Progenitor cell of endocrine pancreas (in vitro differentiated cells): ENCODE data around the gene PTPN14. TPM values are rescaled to one million over a fixed set of nuclear protein-coding genes. Genes with fewer than 3 reads are reported as not detected.
"Not testable (repeated sequence)": the region's sequence is repeated elsewhere in the genome, so short reads cannot be mapped to it uniquely, and the experiment has no call there.

Experiments
- DNase-seq: peaks from one replicate; pipeline ENCODE4 v3.0.0; 2021; ENCODE audit warnings: low spot score; ENCODE audit not compliant: unreplicated experiment
- H3K27ac Mint-ChIP-seq: 2 replicates; pipeline ENCODE4 v1.8.0; 2021; ENCODE audit warnings: mild to moderate bottlenecking, moderate library complexity, mixed read lengths
- H3K27me3 Mint-ChIP-seq: 2 replicates; pipeline ENCODE4 v1.8.0; 2021; ENCODE audit warnings: mixed read lengths
- H3K36me3 Mint-ChIP-seq: 2 replicates; pipeline ENCODE4 v1.8.0; 2022; ENCODE audit warnings: mixed read lengths; ENCODE audit not compliant: insufficient read depth
- H3K4me1 Mint-ChIP-seq: 2 replicates; pipeline ENCODE4 v1.8.0; 2021; ENCODE audit warnings: low read depth, mixed read lengths
- H3K4me3 Mint-ChIP-seq: 2 replicates; pipeline ENCODE4 v1.8.0; 2021; ENCODE audit warnings: low read depth, mild to moderate bottlenecking, moderate library complexity, mixed read lengths
- H3K9me3 Mint-ChIP-seq: 2 replicates; pipeline ENCODE4 v1.8.0; 2021; ENCODE audit warnings: low read depth, mixed read lengths
- long read RNA-seq: library from polyadenylated mRNA; unstranded; transcript quantifications from one replicate; pipeline ENCODE4 v2.0.0, GENCODE V29; 2020
- total RNA-seq: library from RNA; stranded (reverse); gene quantifications from 2 replicates; pipeline ENCODE4 v1.2.1, GENCODE V29; 2021
- TF ChIP-seq, protein P1 (sequence below): fragments of 200-600 bp; sonication (generic); IDR thresholded peaks from one replicate; pipeline ENCODE4 v1.5.0; 2021; ENCODE audit warnings: antibody characterized with exemption, mild to moderate bottlenecking; ENCODE audit not compliant: unreplicated experiment

PTPN14 gene
- 37.0 and 43.3 TPM in 2 replicates for total RNA-seq
- long read RNA-seq, full-length matches to known transcripts = 1 of 17 reads
- long read RNA-seq, partial matches to known transcripts = 10 of 17 reads
- long read RNA-seq, other reads (novel, unspliced or antisense) = 6 of 17 reads

DNA sequence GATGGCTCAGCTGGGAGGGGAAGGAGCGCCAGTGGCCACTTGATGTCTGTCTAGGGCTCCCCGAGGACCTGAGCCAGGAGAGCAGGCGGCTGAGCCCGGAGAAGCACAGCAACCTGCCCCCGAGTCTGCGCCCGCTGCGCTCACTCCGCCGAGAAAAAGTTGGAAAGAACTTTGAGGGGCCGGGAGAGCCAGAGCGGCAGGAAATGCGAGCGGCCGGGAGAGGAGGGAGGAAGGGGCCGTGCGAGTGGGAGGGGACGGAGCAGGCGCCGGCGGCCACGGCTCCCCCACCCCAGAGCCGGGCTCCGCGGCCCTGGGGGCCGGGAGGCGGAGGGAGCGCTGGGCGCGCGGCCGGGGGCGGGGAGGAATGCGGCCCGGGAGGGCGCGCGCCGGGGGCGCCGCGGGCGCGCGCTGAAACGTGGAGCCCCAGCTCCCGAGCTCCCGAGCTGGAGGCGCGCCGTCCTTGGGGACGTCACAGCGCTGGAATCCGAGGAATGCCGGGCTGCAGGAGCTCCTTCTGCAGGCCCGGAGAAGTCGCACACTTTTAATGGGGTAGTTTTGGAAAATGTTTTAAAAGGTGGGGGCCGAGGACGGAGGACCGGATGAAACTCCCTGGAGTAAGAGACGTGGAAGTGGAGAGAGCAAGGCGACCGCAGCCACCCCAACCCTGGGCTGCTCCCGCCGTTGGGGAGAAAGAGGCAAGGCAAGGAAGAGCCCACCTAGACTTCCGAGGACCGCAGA lies at the start of gene PTPN14:
Gene PTPN14 (minus strand): TSS at position 167 of the 738 bp plus-strand sequence. CDS start 86,799 bp downstream, outside the sequence.
- peak; percentile 85 for DNase-seq
- peaks cover 35% of the 10 kb centered on the region for H3K4me1 Mint-ChIP-seq
- H3K4me3 Mint-ChIP-seq = peak within 1 kb of the TSS; percentile 96
- H3K27me3 Mint-ChIP-seq = no peaks in the 10 kb centered on the region
- peak within 1 kb of the TSS; percentile 100 for H3K27ac Mint-ChIP-seq
- no peaks in the 10 kb centered on the region for H3K9me3 Mint-ChIP-seq
- TF ChIP-seq, protein P1, sequence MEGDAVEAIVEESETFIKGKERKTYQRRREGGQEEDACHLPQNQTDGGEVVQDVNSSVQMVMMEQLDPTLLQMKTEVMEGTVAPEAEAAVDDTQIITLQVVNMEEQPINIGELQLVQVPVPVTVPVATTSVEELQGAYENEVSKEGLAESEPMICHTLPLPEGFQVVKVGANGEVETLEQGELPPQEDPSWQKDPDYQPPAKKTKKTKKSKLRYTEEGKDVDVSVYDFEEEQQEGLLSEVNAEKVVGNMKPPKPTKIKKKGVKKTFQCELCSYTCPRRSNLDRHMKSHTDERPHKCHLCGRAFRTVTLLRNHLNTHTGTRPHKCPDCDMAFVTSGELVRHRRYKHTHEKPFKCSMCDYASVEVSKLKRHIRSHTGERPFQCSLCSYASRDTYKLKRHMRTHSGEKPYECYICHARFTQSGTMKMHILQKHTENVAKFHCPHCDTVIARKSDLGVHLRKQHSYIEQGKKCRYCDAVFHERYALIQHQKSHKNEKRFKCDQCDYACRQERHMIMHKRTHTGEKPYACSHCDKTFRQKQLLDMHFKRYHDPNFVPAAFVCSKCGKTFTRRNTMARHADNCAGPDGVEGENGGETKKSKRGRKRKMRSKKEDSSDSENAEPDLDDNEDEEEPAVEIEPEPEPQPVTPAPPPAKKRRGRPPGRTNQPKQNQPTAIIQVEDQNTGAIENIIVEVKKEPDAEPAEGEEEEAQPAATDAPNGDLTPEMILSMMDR = peak; percentile 50
- H3K36me3 Mint-ChIP-seq = no peaks in the 10 kb centered on the region

- no peak for DNase-seq
- Mint-ChIP-seq H3K9me3 (no peaks in the 10 kb centered on the region), H3K4me1 (no peaks in the 10 kb centered on the region), H3K36me3 (no peaks in the 10 kb centered on the region), H3K4me3 (no peak overlapping the region), H3K27me3 (no peaks in the 10 kb centered on the region), H3K27ac (no peak overlapping the region)
- TF ChIP-seq, protein P1 = no peak
Observed at GRCh38 chr1:214593158-214593557, 41.8 kb upstream of the PTPN14 start.

GRCh38 chr1:214591918-214592317 lies 40.5 kb upstream of the PTPN14 start:
- not testable (repeated sequence) for H3K27me3 Mint-ChIP-seq, H3K4me3 Mint-ChIP-seq, H3K4me1 Mint-ChIP-seq, H3K27ac Mint-ChIP-seq, H3K9me3 Mint-ChIP-seq, H3K36me3 Mint-ChIP-seq, DNase-seq

- H3K4me3 Mint-ChIP-seq = no peak overlapping the region
- H3K4me1 Mint-ChIP-seq = no peaks in the 10 kb centered on the region
Observed at GRCh38 chr1:214590696-214591095, 39.3 kb upstream of the PTPN14 start.

GRCh38 chr1:214588963-214589597 lies 37.7 kb upstream of the PTPN14 start:
- H3K36me3 Mint-ChIP-seq = no peaks in the 10 kb centered on the region
- no peak overlapping the region for H3K27ac Mint-ChIP-seq
- H3K4me1 Mint-ChIP-seq = no peaks in the 10 kb centered on the region
- no peaks in the 10 kb centered on the region for H3K27me3 Mint-ChIP-seq
- H3K9me3 Mint-ChIP-seq = no peaks in the 10 kb centered on the region
- H3K4me3 Mint-ChIP-seq = no peak overlapping the region
- TF ChIP-seq, protein P1 = no peak
- DNase-seq = no peak

More at GRCh38 chr1:214590696-214591095, 39.3 kb upstream of the PTPN14 start:
- TF ChIP-seq, protein P1 = no peak
- Mint-ChIP-seq H3K27ac (no peak overlapping the region), H3K36me3 (no peaks in the 10 kb centered on the region), H3K27me3 (no peaks in the 10 kb centered on the region), H3K9me3 (no peaks in the 10 kb centered on the region)
- no peak for DNase-seq
